ENCODE results near the gene LRRC45.

GRCh38 chr17:82015311-82015971 is 7.7 kb upstream of the LRRC45 start:
- TF ChIP-seq ZNF281 (CRISPR knock-in tag; IDR thresholded peaks at IDR 0.05) (no peak), ZNF138 (CRISPR knock-in tag; conservative IDR thresholded peaks at IDR 0.05) (no peak), CTCF (IDR thresholded peaks at IDR 0.05) (no peak)

Data from WTC11 (cell line).